ENCODE results near the gene EIF3D. TPM values are rescaled to one million over a fixed set of nuclear protein-coding genes. Genes with fewer than 3 reads are reported as not detected.
"Not testable (repeated sequence)": the region's sequence is repeated elsewhere in the genome, so short reads cannot be mapped to it uniquely, and the experiment has no call there.

The EIF3D gene
- total RNA-seq, 1 donor from 2014 or later: 358 TPM

- no peak for DNase-seq (ENCODE audit: low read depth in 2 of 2)
Measured at GRCh38 chr22:36550701-36551495, 21.9 kb upstream of the EIF3D start.

GRCh38 chr22:36549033-36549432 lies 20.1 kb upstream of the EIF3D start:
- DNase-seq (ENCODE audit: low read depth in 2 of 2): no peak

GRCh38 chr22:36548606-36549005 lies 19.6 kb upstream of the EIF3D start:
- no peak for DNase-seq (ENCODE audit: low read depth in 2 of 2)

GRCh38 chr22:36546932-36547331 lies 18.0 kb upstream of the EIF3D start:
- DNase-seq (ENCODE audit: low read depth in 2 of 2): peak in 1 of 2 donors; percentile 44

GRCh38 chr22:36546092-36546804 lies 17.3 kb upstream of the EIF3D start:
- peak; percentile 48 to 69 for DNase-seq (ENCODE audit: low read depth in 2 of 2)

- no peak for DNase-seq (ENCODE audit: low read depth in 2 of 2)
Measured at GRCh38 chr22:36544107-36544620, 15.2 kb upstream of the EIF3D start.

GRCh38 chr22:36541831-36542411 lies 13.0 kb upstream of the EIF3D start:
- peak; percentile 66 to 90 for DNase-seq (ENCODE audit: low read depth in 2 of 2)

- no peak for DNase-seq (ENCODE audit: low read depth in 2 of 2)
Measured at GRCh38 chr22:36540867-36541642, 12.1 kb upstream of the EIF3D start.

- no peak for DNase-seq (ENCODE audit: low read depth in 2 of 2)
Measured at GRCh38 chr22:36538529-36538928, 9.6 kb upstream of the EIF3D start.

- no peak for DNase-seq (ENCODE audit: low read depth in 2 of 2)
Measured at GRCh38 chr22:36536717-36537116, 7.8 kb upstream of the EIF3D start.

- not testable (repeated sequence) for DNase-seq (ENCODE audit: low read depth in 2 of 2)
Measured at GRCh38 chr22:36533320-36533719, 4.4 kb upstream of the EIF3D start.

- DNase-seq (ENCODE audit: low read depth in 2 of 2): no peak
Measured at GRCh38 chr22:36532466-36532865, 3.5 kb upstream of the EIF3D start.

GRCh38 chr22:36528341-36528740 lies 625 bp downstream of the EIF3D start:
- peak in 1 of 2 donors; percentile 52 for DNase-seq (ENCODE audit: low read depth in 2 of 2)

- no peak for DNase-seq (ENCODE audit: low read depth in 2 of 2)
Measured at GRCh38 chr22:36522662-36523061, 6.3 kb downstream of the EIF3D start.

GRCh38 chr22:36520423-36520822 lies 8.5 kb downstream of the EIF3D start:
- DNase-seq (ENCODE audit: low read depth in 2 of 2): no peak

- not testable (repeated sequence) for DNase-seq (ENCODE audit: low read depth in 2 of 2)
Measured at GRCh38 chr22:36519906-36520305, 9.1 kb downstream of the EIF3D start.

GRCh38 chr22:36514766-36515165 lies 14.2 kb downstream of the EIF3D start:
- no peak for DNase-seq (ENCODE audit: low read depth in 2 of 2)

GRCh38 chr22:36512991-36513390 lies 16.0 kb downstream of the EIF3D start:
- no peak for DNase-seq (ENCODE audit: low read depth in 2 of 2)

GRCh38 chr22:36512333-36512732 lies 16.6 kb downstream of the EIF3D start:
- no peak for DNase-seq (ENCODE audit: low read depth in 2 of 2)

- DNase-seq (ENCODE audit: low read depth in 2 of 2): peak; percentile 42 to 57
Measured at GRCh38 chr22:36510966-36511881, 17.7 kb downstream of the EIF3D start.

Measured in dermis microvascular lymphatic vessel endothelial cell (primary cell).